OCI-M1 (cell line): Measurements from ENCODE around the gene PCOLCE2.

Experiments
- DNase-seq: peaks from one replicate; lab custom pipeline; 2025; lab: John Stamatoyannopoulos, UW

Gene PCOLCE2

GRCh38 chr3:142888481-142889211 lies at the start of gene PCOLCE2:
Gene PCOLCE2 (minus strand): TSS chr3:142889083. CDS start chr3:142888896, 187 bp downstream.
- no peak for DNase-seq

GRCh38 chr3:142935963-142936362 lies 47.1 kb upstream of the PCOLCE2 start:
- DNase-seq, result no peak

- no peak for DNase-seq
Observed at GRCh38 chr3:142934887-142935269, 46.0 kb upstream of the PCOLCE2 start.

GRCh38 chr3:142934128-142934886 lies 45.4 kb upstream of the PCOLCE2 start:
- DNase-seq, result no peak

- no peak for DNase-seq
Observed at GRCh38 chr3:142931222-142931621, 42.3 kb upstream of the PCOLCE2 start.

GRCh38 chr3:142930463-142930862 lies 41.6 kb upstream of the PCOLCE2 start:
- no peak for DNase-seq

- peak; percentile 92 for DNase-seq
Observed at GRCh38 chr3:142929890-142930289, 41.0 kb upstream of the PCOLCE2 start.

GRCh38 chr3:142929109-142929508 lies 40.2 kb upstream of the PCOLCE2 start:
- DNase-seq, result peak; percentile 81

GRCh38 chr3:142926368-142926944 lies 37.6 kb upstream of the PCOLCE2 start:
- DNase-seq, result no peak

GRCh38 chr3:142925140-142925539 lies 36.3 kb upstream of the PCOLCE2 start:
- DNase-seq, result no peak

GRCh38 chr3:142923694-142924093 lies 34.8 kb upstream of the PCOLCE2 start:
- DNase-seq, result no peak

GRCh38 chr3:142916605-142917004 lies 27.7 kb upstream of the PCOLCE2 start:
- DNase-seq, result no peak

GRCh38 chr3:142915636-142916035 lies 26.8 kb upstream of the PCOLCE2 start:
- DNase-seq, result no peak

GRCh38 chr3:142914286-142914811 lies 25.5 kb upstream of the PCOLCE2 start:
- DNase-seq, result no peak

- DNase-seq, result no peak
Observed at GRCh38 chr3:142913432-142913831, 24.5 kb upstream of the PCOLCE2 start.

- no peak for DNase-seq
Observed at GRCh38 chr3:142912402-142913172, 23.7 kb upstream of the PCOLCE2 start.

GRCh38 chr3:142910280-142910679 lies 21.4 kb upstream of the PCOLCE2 start:
- DNase-seq, result no peak

GRCh38 chr3:142909282-142909681 lies 20.4 kb upstream of the PCOLCE2 start:
- no peak for DNase-seq

- DNase-seq, result no peak
Observed at GRCh38 chr3:142907996-142908395, 19.1 kb upstream of the PCOLCE2 start.

GRCh38 chr3:142904639-142905436 lies 16.0 kb upstream of the PCOLCE2 start:
- peak; percentile 55 for DNase-seq

GRCh38 chr3:142902356-142902755 lies 13.5 kb upstream of the PCOLCE2 start:
- no peak for DNase-seq
